Stimulated activated CD4-positive, alpha-beta T cell treated with anti-CD3 and anti-CD28 coated beads, Interleukin-2, amount 100 ng/mL, for 48 hours (primary cell): ENCODE results near the gene DCDC1.

ENCODE experiments used
- DNase-seq, 2 donors: peaks; one replicate each; pipeline ENCODE4 v3.0.0-alpha.2; 2020

DCDC1 gene

DNA sequence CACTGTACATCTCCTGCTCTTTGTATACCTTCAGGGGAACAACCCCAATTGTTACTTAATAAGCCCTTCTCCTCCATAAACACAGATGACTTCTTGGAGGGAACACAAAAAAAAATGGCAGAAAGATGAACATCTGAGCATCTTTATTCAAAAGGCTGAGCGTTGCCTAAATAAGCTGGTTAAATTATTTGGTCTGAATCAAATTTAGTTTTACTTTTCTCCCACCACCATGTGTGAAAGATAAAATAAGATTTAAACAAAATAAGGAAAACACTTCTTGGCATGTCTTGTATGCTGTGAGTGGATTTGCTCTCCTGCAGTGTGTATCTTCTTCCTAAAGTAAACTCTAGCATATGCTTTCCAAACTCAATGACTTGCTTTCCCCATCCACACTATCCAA, 137.9 kb downstream of the DCDC1 start:
- DNase-seq: no peak

DNA sequence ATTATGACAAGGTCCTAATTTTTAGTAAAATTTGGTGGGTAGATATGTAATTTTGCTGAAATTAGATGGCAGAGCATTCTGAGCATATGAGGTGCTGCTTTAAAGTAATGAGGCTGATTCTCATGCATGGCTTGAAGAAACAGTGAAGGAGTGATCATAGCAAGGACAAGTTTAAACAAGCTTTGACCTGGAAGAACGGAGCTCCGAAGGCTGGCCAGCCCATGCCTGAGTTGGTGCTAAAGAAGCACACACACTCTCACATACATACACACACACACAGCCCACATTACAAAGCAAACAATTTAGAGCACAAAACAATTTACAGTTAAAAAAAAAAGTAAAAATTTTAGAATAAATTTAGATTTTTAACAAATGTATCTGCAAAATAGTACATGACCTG, 150.7 kb downstream of the DCDC1 start:
- DNase-seq: no peak

DNA sequence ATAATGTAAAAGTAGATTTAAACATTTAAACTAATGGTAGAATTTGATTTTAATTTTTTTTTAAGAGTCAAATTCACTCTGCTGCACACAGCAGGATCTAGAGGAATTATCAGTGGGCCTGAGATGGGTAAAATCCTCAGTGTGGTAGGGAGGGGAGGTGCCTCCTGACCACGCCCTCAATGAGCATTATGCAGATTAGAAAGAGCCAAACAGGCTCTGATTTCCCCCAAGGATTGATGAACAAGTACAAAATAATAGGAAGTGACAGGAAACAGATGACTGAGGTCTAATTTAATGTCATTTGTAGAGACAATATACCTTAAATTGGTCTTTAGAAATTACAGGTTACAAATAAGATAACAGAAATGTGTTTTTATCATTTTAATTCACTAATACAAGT, 155.2 kb downstream of the DCDC1 start:
- no peak for DNase-seq

DNA sequence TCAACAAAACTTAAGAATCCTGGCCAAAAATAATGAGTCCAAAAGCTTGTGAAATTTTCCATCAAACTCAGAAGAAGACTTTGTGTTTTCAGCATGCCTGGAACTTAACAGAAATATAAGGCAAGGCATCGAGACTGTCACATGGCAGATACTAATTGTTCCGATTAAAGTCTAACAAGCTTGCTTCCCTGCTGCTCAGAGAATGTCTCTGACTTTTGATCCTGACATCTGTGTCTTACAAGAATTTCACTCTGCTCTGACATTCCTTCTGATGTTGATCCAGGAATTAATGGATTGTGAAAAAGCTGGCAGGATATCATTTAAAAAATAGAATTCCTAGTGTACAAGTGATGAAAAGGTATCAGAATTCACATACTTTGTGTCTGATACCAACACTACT, 170.2 kb downstream of the DCDC1 start:
- no peak for DNase-seq

DNA sequence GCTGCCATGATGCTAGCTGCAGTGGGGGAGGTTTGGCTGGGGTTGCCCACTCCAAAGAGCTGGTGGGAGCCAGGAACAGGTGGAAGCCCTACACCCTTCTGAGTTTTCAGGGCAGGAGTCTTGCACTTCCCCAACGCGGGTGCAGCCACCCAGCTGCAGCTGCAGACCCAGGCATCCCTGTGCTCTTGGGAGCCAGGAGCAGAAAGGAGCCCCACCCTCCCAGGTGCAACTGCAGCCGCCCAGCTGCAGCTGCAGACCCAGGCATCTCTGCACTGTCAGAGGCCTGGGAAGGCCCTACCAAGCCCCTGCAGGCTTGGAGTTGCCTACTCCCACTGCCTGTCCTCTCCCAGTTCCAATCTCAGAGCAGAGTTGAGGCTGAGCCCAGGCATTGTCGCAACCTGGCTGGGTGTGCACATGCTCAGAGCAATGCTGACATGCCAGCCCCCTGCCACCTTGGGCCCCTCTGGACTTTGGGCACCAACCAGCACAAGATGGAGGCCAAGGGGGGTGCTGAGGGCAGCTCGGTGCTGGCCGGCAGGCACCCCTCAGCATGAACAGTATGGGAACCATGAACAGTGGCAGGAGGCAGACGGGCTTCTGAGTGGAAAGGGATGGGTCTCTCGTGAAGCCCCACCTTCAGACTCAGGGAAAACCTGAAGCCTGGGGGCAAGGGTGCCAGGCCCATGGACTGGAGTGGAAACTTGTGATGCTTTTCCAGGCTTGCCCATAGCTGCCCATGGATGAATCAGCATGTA, 195.4 kb downstream of the DCDC1 start:
- no peak for DNase-seq

DNA sequence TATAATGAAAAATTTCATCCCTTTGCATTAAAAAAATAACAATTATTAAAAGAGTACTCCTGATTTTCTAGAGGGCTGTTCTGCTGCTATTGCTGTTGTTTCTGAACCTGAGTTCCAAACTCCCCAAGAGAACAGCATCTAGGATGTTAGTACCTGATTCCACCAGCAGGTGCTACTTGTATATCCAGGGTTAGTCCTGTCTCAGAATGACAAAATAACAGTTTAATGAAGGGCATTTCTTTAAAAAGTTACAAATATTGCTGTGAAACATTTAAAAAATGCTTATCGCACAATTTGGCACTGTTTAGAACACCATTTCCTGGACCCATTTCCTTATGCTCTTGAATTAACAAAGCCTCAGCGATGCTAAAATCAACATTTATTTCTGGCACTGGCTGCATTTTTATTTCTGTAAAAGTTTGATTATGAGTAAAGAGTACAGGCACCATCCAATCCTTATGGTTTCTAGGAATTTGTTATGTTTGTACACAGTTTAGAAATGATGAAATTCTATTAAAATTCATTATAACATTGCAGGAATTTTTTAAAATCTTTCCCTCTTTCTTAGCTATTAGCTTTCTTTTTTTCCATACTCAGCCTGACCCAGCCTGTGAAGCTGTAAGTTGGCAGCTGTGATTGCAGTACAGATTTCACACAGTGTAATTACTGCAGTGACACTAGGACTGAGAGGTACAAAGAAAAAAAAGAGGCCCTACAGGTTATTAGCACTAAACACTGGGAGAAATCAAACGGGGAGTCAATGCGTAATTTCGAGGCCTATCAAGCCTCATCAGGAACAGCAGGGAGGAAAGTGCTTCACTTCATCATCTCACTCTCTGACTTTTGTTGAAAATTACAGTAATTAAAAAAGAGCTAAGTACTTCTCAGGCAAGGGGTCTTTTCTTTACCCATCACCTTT, 208.8 kb downstream of the DCDC1 start:
- no peak for DNase-seq

DNA sequence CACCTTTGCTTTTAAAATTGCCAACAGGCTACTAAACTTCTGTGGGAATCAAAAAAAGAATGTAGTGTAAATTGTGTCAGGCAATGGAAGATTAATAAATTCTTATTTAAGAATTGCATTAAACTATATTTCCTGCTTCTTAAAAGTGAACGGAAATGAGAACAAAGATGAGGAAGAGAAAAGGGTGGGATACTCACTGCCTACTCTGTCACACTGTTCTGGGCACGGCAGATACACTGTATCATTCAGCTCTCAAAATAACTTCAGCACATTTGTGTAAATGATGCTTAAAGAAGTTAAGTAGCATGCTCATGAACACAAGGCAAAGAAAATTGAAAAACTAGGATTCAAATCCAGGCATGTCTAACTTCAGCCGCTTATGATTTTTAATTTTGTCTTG, 218.7 kb downstream of the DCDC1 start:
- DNase-seq: no peak

DNA sequence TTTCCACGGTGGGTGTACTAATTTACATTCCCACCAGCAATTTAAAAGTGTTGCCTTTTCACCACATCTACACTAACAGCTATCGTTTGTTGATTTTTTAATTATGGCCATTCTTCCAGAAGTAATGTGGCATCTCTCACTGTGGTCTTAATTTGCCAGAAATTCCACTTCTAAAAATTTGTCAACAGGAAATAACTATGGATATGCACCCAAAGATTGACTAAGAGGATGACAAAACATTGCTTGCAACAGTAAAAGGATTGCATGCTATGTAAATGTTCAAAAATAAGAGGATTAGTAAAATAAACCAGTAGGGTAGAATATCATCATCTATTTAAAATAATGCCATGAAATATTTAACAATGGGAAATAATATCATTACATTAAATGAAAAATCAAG, 219.5 kb downstream of the DCDC1 start:
- DNase-seq: no peak

DNA sequence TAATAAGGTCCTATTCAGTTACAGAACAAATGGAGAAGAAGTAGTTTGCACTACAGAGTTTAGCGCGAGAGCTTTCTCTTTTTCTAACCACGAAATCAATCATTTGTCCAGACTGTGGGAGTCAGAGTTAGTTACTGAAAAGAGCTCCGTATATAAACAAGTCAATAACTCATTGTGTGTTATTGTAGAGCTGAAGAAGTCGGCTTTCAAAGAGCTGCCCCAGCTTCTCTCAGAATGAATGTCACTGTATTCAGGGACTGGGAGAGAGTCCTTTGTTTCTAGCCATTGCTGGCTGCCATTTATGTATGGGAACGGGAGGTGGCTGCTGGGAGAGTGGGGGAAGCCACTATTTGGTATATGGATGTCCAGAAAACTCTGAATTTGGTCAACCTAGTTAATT, 227.8 kb downstream of the DCDC1 start:
- no peak for DNase-seq

DNA sequence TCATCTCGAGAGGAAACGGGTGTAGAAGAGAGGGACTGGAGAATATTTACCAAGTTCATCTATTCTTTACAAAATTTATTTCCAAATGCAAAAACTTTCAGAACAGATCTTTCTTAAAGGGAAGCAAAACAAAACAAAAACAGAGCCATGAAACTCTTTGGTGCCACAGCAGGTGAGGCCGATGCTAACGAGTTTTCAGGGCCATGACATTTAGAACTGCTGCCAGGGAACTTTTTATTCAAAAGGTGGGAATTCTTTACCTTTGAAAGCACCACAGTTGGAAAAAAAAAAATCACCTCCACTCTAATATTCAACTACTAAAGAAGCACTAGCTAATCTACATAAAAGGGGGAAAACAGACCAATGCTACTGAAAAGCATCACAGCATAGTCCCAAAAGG, 230.1 kb downstream of the DCDC1 start:
- no peak for DNase-seq

DNA sequence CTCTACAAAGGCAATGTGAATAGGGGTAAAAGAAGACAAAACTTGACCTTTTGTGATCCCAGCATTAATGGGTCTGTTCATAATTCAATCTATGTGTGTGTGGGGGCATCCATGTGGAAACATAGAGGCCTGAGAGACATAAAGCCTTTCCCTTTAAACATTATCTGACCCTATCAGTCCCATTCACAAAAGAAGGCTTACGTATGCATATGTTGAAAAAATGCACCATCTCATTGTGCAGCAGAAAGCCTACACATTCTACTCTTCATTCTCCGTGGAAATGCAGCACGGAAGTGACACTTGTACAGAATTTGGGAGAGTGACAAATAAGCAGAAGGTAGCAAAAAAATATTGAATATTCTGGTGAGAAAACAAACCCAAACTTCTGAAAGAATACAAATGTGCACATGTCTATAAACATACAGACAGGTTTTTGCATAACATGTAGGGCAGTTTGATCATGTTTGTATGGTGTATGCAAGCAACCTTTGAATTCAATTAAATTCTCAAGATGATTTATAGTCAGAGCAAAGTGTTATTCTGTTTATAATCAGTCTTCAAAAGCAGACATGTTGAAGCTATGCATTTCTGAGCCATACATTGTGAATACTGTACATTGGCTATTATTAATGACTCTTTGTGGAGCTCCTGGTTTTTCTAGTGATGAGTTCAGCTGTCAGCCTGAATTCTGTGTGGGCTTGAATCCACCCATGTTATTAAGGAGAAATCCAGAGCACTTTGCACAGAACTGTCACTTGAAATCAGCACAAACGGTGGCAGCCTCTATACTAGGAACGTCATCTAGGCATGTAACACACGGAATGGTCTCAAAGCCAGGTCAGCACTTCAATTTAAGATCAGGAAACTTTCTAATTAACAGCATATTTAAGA, 236.8 kb downstream of the DCDC1 start:
- no peak for DNase-seq

DNA sequence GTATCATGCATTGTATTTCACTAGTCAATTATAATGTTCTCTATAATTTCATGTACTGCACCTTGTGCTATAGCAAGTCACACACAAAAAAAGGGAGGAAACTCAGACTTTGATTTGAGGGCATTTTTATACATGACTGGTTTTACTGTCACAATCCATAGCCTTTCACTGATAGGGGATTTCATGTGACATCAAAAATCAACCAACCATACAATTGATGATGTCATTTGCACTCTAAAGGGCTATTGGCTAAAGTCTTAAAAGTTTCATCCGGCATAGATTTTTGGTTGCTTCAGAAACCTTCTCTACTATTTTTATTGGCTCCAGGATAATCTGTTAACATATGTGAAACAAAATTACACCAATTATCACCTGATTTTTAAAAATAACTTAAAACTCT, 237.8 kb downstream of the DCDC1 start:
- DNase-seq: no peak

DNA sequence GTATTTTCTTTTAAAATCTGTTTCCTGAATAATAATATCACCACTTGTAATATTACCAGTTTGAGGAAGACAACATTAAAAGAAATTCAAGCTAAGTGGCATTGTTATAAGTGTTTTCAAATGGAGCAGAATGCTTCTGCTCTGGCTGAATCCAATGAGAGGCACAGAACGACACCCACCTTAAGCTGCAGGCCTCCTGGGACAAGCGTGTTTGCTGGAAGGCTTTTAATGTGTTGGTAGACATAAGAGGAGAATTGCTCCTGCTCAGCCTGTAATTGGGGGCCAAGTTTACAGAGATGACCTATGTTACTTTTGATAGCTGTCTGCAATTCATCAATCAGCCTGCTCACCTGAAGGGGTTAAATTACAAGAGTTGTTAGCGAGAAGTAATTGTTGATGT, 242.2 kb downstream of the DCDC1 start:
- no peak for DNase-seq

DNA sequence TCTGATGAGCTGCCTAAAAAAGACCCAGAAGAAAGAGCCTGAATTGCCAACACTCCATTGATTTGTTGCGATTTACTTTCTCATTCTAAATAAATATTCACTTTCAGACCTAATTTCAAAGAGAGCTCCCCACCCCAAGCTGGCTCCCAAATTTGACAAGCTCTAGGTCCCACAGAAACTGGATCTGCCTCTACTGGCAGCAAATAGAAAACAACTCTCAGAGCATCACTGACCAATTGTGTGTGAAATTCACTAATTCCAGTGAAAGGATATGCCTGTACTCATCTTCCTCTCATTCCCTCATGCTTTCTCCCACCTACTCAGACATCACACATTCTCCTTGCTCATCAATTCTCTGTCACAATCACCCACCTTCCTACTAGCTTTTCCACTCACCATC, 249.1 kb downstream of the DCDC1 start:
- no peak for DNase-seq

DNA sequence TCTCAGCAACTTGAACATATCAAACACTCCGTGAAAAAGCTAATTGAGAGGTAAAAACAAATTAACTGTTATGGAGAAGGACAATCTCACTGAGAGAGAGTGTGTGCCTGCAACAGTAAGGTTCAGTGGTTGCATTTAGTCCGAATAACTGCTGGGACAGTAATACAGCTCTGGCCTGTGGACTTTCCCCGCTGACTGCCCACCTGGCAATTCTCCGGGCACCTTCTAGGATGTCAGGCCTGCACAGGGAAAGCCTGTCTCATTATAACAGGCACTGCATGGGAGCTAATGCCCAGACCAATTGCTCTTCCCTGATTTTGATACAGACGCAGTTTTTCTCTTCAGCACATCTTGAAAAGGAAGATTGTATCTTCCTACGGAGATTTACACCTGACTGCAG, 251.0 kb downstream of the DCDC1 start:
- no peak for DNase-seq

DNA sequence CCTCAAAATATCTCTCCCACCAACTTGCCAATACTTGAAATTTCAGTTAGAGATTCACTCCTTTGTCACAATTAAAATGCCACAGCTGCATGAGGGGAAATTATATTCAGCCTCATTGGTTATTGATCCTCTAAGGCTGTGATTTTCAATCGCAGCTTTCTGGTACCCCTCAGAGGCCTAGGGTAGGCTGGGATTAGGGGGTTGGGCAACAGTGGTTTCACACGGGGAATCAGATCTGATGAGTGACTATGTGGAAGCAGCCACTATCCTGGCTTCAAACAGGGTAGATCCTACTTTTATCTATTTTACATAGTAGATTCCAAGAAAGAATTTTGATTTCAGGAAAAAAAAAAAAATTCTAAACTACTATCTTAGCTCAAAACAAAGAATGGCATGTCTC, 252.5 kb downstream of the DCDC1 start:
- DNase-seq: no peak

DNA sequence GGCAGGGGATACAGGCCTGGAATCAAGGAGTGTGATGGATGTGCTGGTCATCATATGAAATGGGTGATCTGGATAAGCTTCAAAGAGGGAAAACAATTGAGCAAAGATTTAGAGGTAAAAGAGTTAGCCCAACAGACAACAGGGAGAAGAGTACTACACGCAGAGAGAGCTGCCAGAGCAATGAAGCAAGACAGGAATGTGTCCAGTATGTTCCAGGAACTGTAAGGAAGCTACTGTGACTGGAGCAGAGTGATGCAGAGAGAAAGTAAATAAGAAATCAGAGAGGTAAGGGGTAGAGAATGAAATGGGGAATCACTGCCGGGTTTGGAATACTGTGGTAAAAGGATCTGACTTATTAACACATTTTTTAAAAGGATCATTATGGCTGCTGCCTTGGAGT, 255.1 kb downstream of the DCDC1 start:
- DNase-seq: no peak

DNA sequence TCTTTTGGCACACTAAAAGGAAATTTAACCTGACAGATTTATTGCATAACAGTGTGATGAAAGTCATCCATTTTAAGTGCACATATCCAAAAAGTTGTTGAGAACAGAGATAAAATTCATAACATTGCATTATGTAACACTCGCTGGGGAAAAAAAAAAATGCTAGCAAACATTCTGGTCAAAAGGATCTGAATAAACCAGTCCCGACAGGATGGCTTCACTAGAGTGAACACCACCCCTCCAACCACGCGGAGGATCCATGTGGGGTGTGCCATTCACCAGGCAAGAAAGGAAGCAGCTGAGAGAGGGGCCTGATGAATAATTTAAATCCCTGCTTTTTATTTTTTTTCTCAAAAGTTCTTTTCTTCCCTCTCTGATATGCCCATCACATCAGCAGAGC, 258.7 kb downstream of the DCDC1 start:
- no peak for DNase-seq

DNA sequence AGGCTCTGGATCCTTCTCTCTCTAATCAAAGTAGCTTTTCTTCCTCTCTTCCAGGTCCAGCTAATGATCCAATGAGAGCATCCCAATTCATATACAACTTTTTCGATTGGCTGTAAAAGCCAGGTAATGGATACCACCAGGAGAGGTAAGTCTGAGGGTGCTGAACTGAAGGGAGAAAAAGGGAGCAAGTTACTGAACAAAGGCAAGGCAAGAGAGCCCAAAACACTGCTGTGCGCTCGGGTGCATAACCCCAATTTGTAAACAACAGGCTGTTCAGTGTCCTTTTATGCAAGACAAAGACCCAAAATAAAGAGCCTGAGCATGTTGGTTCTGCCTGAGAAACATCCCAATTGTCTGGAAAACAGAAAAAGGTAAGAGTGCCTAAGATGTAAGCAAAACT, 260.1 kb downstream of the DCDC1 start:
- no peak for DNase-seq

DNA sequence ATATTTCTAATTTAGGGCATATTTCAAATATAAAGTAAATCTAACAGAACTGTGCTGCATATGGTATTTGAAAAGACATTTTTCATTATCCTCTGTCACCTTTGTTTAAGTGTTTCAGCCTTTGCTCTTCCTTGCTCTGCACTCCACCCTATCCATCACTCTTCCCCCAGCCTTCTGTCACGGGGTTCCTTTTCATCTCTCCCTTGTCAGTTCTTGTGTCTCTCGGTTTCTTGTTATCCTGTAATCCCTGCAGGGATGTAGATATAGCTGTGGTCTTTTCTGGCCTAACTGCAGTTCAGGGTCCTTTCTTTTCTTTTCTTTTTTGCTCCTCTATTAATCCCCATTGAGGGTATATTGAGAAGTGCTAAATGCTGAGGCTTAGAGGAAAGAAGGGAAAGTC, 261.9 kb downstream of the DCDC1 start:
- no peak for DNase-seq

DNA sequence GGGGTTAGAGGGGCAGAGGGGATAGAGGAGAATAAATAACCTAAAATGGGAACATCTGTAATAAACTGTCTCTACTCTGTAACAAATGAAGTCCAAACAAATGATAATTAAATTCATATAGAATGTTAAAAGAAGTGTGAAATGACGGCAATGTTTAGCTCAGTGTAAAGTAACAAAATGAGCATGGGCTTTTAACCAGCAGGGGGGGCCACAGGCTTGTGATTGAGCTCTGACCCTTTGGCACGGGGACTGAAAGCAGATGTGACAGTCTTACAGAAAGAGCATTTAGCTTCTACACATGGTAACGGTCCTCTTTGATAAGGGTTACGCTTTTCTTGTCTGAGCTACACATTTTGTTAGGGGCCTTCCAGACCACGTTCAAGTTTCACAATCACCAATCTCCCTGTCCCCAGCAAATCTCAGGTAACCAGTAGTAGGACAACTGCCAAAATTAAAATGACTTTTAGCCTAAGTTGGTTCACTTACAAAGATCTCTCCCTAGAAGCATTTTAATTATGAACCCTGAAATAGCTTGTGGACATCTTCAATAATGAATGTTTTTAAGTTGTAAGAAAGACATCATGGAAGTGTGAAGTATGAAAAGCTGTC, 262.5 kb downstream of the DCDC1 start:
- DNase-seq: peak; percentile 32 to 46

DNA sequence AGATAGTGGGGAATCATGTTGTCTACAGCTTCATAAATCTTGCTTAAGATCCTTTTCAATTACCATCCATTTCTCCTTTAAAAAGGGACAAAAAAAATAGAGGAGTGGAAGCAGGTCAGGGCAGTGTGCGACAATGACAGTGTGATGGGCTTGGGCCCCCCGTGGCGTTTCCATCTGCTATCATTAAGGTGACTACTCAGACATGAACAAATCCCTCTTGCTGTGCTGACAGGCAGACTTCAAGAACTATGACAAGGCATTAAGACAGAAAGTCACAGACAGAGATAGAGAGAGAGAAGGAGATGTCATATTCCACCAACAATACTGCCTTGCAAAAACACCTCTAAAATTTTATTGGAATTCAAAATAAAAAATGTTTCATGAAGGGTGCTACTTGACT, 263.2 kb downstream of the DCDC1 start:
- no peak for DNase-seq

DNA sequence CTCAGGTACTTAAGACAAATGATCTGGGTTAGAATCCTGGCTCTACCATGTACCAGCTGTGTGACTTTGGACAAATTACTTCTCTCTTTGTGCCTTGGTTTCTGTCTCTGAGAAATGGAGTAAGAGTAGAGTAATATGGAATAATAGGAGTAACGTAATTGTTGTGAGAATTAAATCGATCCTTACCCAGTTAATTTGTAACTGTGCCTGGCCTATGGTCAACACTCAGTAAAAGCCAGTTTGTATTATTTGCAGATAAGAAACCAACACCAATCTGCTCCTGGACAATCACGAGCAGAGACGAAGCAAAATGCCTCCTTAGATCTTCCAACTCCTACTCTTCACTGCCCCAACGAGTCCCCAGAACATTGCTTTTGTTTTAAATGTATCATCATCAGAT, 266.7 kb downstream of the DCDC1 start:
- DNase-seq: no peak
